Measurements from ENCODE around the gene TMA16. TPM values are rescaled to one million over a fixed set of nuclear protein-coding genes. Genes with fewer than 3 reads are reported as not detected.
"Not testable (repeated sequence)": the region's sequence is repeated elsewhere in the genome, so short reads cannot be mapped to it uniquely, and the experiment has no call there.

The TMA16 gene
- total RNA-seq, 1 donor from 2014 or later, result 42.0 TPM

GRCh38 chr4:163505374-163505773 is 10.9 kb downstream of the TMA16 start:
- intact Hi-C loops (cut with micrococcal nuclease), result no loop called here

- intact Hi-C loops (cut with micrococcal nuclease), result no loop called here
Observed at GRCh38 chr4:163515198-163515597, 20.7 kb downstream of the TMA16 start.

GRCh38 chr4:163523791-163524365 is 29.4 kb downstream of the TMA16 start:
- intact Hi-C loops (cut with micrococcal nuclease), result no loop called here

- intact Hi-C loops (cut with micrococcal nuclease), result no loop called here
Observed at GRCh38 chr4:163525982-163526381, 31.5 kb downstream of the TMA16 start.

- intact Hi-C loops (cut with micrococcal nuclease), result no loop called here
Observed at GRCh38 chr4:163527172-163527571, 32.7 kb downstream of the TMA16 start.

GRCh38 chr4:163528653-163529052 is 34.2 kb downstream of the TMA16 start:
- intact Hi-C loops (cut with micrococcal nuclease), result no loop called here

- intact Hi-C loops (cut with micrococcal nuclease), result no loop called here
Observed at GRCh38 chr4:163534056-163534455, 39.6 kb downstream of the TMA16 start.

GRCh38 chr4:163535657-163536056 is 41.2 kb downstream of the TMA16 start:
- intact Hi-C loops (cut with micrococcal nuclease), result no loop called here

- intact Hi-C loops (cut with micrococcal nuclease), result no loop called here
Observed at GRCh38 chr4:163536091-163536490, 41.6 kb downstream of the TMA16 start.

- intact Hi-C loops (cut with micrococcal nuclease), result no loop called here
Observed at GRCh38 chr4:163537114-163537513, 42.6 kb downstream of the TMA16 start.

- intact Hi-C loops (cut with micrococcal nuclease), result not testable (repeated sequence)
Observed at GRCh38 chr4:163538820-163539219, 44.3 kb downstream of the TMA16 start.

- intact Hi-C loops (cut with micrococcal nuclease), result no loop called here
Observed at GRCh38 chr4:163540448-163540847, 46.0 kb downstream of the TMA16 start.

GRCh38 chr4:163540977-163541376 is 46.5 kb downstream of the TMA16 start:
- intact Hi-C loops (cut with micrococcal nuclease), result no loop called here

GRCh38 chr4:163542275-163542674 is 47.8 kb downstream of the TMA16 start:
- intact Hi-C loops (cut with micrococcal nuclease), result no loop called here

GRCh38 chr4:163544407-163545038 is 50.0 kb downstream of the TMA16 start:
- intact Hi-C loops (cut with micrococcal nuclease), result loop anchor here (1.0 to 5.0 kb wide), 6 partner anchors 50 to 1047 kb away; partner anchors contain the start of genes NPY1R and TMA16

GRCh38 chr4:163548481-163549243 is 54.2 kb downstream of the TMA16 start:
- intact Hi-C loops (cut with micrococcal nuclease), result loop anchor here (1.0 to 5.0 kb wide), 5 partner anchors 54 to 1051 kb away; partner anchors contain the start of genes NPY1R and TMA16

GRCh38 chr4:163550869-163551267 is 56.4 kb downstream of the TMA16 start:
- intact Hi-C loops (cut with micrococcal nuclease), result loop anchor here (1.0 to 2.0 kb wide), 7 partner anchors 130 to 1561 kb away; partner anchors contain the start of genes NAF1 and TMEM192

- intact Hi-C loops (cut with micrococcal nuclease), result no loop called here
Observed at GRCh38 chr4:163553146-163553545, 58.7 kb downstream of the TMA16 start.

GRCh38 chr4:163554870-163555465 is 60.5 kb downstream of the TMA16 start:
- intact Hi-C loops (cut with micrococcal nuclease), result loop anchor here (1.0 kb wide), 5 partner anchors 126 to 1193 kb away; no protein-coding TSS in a partner anchor

GRCh38 chr4:163556177-163556576 is 61.7 kb downstream of the TMA16 start:
- intact Hi-C loops (cut with micrococcal nuclease), result no loop called here

- intact Hi-C loops (cut with micrococcal nuclease), result no loop called here
Observed at GRCh38 chr4:163556650-163557391, 62.3 kb downstream of the TMA16 start.

Measured in T-helper 1 cell treated with Interleukin-12 subunit alpha and Interleukin-12 subunit beta and Interleukin-4 antibody, amounts not matched to agents 30 ng/mL and 1 ng/mL, for 36 hours (primary cell).